ENCODE results near the gene STK32B.

Gene STK32B

GRCh38 chr4:5458676-5459075 lies 407.4 kb downstream of the STK32B start:
- Histone ChIP-seq H3K36me3 (ENCODE audit: insufficient read depth, low read length) (no peaks in the 10 kb centered on the region), H3K4me2 (ENCODE audit: low read length) (no peak overlapping the region), H3K9me3 (replicated peaks; ENCODE audit: low read length) (no peaks in the 10 kb centered on the region), H3K4me1 (ENCODE audit: control insufficient read depth, insufficient read depth, low read length) (no peaks in the 10 kb centered on the region), H3K4me3 (ENCODE audit: low read length) (no peak overlapping the region), H3K27me3 (ENCODE audit: control insufficient read depth, insufficient read depth, low read length) (no peaks in the 10 kb centered on the region), H3K9ac (ENCODE audit: low read depth, low read length) (no peak overlapping the region)

GRCh38 chr4:5459236-5459635 lies 408.0 kb downstream of the STK32B start:
- no peak overlapping the region for H3K4me3 ChIP-seq (ENCODE audit: low read length)
- no peaks in the 10 kb centered on the region for H3K36me3 ChIP-seq (ENCODE audit: insufficient read depth, low read length)
- no peaks in the 10 kb centered on the region for H3K4me1 ChIP-seq (ENCODE audit: control insufficient read depth, insufficient read depth, low read length)
- no peak overlapping the region for H3K4me2 ChIP-seq (ENCODE audit: low read length)
- H3K9ac ChIP-seq (ENCODE audit: low read depth, low read length): no peak overlapping the region
- no peaks in the 10 kb centered on the region for H3K27me3 ChIP-seq (ENCODE audit: control insufficient read depth, insufficient read depth, low read length)
- H3K9me3 ChIP-seq (replicated peaks; ENCODE audit: low read length): no peaks in the 10 kb centered on the region

DNA sequence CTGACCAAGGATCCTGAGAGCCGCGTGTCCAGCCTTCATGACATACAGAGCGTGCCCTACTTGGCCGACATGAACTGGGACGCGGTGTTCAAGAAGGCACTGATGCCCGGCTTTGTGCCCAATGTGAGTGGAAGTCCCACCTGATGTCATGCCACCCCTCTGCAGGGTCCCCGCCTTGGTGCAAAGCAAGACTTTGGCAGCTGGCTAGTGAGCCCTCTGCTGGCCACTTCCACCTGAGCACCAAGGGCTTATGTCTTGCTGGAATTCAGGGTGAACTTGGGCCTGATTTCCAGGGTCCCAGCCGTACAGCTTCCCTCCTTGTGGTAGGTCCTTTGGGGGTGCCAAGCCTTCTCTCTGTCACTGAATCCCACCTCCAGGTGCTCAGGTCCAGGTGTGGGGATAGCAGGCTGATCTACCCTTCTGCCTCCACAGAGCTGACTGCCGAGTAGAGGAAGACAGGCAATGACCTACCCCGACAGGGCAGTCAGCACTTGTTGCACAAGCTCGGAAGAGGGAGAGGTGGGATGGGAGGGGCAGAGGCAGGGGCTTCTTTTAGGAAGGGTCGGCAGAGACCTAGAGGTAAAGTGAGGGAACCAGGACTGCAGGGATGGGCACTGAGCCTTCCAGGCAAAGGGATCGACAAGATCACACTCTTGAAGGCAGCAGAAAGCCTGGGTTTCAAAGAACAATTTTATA lies 409.0 kb downstream of the STK32B start:
- H3K27me3 ChIP-seq (ENCODE audit: control insufficient read depth, insufficient read depth, low read length): no peaks in the 10 kb centered on the region
- no peak overlapping the region for H3K4me2 ChIP-seq (ENCODE audit: low read length)
- H3K4me1 ChIP-seq (ENCODE audit: control insufficient read depth, insufficient read depth, low read length): no peaks in the 10 kb centered on the region
- no peaks in the 10 kb centered on the region for H3K9me3 ChIP-seq (replicated peaks; ENCODE audit: low read length)
- no peaks in the 10 kb centered on the region for H3K36me3 ChIP-seq (ENCODE audit: insufficient read depth, low read length)
- H3K4me3 ChIP-seq (ENCODE audit: low read length): no peak overlapping the region
- H3K9ac ChIP-seq (ENCODE audit: low read depth, low read length): no peak overlapping the region

- no peaks in the 10 kb centered on the region for H3K4me1 ChIP-seq (ENCODE audit: control insufficient read depth, insufficient read depth, low read length)
- no peak overlapping the region for H3K4me3 ChIP-seq (ENCODE audit: low read length)
- H3K9ac ChIP-seq (ENCODE audit: low read depth, low read length): no peak overlapping the region
- no peaks in the 10 kb centered on the region for H3K36me3 ChIP-seq (ENCODE audit: insufficient read depth, low read length)
- no peak overlapping the region for H3K4me2 ChIP-seq (ENCODE audit: low read length)
- H3K9me3 ChIP-seq (replicated peaks; ENCODE audit: low read length): no peaks in the 10 kb centered on the region
- no peaks in the 10 kb centered on the region for H3K27me3 ChIP-seq (ENCODE audit: control insufficient read depth, insufficient read depth, low read length)
Measured at GRCh38 chr4:5461477-5461876, 410.2 kb downstream of the STK32B start.

DNA sequence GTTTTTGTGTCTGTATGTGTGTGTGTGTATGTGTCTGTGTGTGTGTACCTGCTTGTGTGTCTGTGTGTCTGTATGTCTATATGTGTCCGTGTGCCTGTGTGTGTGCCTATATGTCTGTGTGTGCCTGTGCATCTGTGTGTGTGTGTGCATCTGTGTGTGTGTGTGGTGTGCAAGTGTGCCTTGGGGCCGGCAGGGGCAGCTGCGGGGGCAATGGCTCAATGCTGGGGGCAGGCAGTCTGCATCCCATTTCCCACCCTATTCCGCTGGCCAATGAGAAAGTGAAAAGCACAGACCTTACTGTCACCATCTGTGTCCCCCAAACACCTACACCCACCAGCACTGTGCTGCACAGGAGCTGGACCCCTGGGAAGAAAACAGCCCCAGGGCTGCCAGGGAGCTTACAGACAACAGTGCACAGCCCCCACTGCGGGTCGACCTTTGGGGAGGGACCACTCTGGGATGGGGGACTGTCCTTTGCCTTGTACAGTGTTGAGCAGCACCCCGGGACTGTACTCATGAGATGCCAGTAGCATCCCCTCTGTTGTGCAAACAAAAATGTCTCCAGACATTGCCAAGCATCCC lies 411.1 kb downstream of the STK32B start:
- Histone ChIP-seq H3K4me1 (ENCODE audit: control insufficient read depth, insufficient read depth, low read length) (no peaks in the 10 kb centered on the region), H3K9ac (ENCODE audit: low read depth, low read length) (no peak overlapping the region), H3K9me3 (replicated peaks; ENCODE audit: low read length) (no peaks in the 10 kb centered on the region), H3K36me3 (ENCODE audit: insufficient read depth, low read length) (no peaks in the 10 kb centered on the region), H3K27me3 (ENCODE audit: control insufficient read depth, insufficient read depth, low read length) (no peaks in the 10 kb centered on the region), H3K4me3 (ENCODE audit: low read length) (no peak overlapping the region), H3K4me2 (ENCODE audit: low read length) (no peak overlapping the region)

DNA sequence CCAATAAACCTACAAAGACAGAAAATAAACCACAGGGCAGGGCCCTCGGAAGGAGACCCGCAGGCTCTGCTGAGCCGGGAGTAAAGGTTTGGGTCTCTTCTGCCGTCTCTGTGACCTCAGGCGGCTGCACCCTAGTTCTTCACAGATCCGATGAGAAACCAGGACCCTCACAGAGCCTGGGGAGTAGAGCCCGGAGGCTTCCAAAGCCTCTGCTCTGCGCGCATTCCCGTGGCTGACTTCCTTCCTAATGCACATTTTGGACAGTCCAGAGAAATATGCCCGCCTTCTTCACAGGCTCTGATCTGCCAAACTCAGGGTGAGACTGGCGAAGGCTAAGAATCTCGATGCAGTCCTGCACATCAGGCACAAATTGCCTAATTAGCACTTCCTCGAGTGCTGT lies 411.6 kb downstream of the STK32B start:
- Histone ChIP-seq H3K4me3 (ENCODE audit: low read length) (no peak overlapping the region), H3K9me3 (replicated peaks; ENCODE audit: low read length) (no peaks in the 10 kb centered on the region), H3K27me3 (ENCODE audit: control insufficient read depth, insufficient read depth, low read length) (no peaks in the 10 kb centered on the region), H3K4me2 (ENCODE audit: low read length) (no peak overlapping the region), H3K4me1 (ENCODE audit: control insufficient read depth, insufficient read depth, low read length) (no peaks in the 10 kb centered on the region), H3K9ac (ENCODE audit: low read depth, low read length) (no peak overlapping the region), H3K36me3 (ENCODE audit: insufficient read depth, low read length) (no peaks in the 10 kb centered on the region)

GRCh38 chr4:5463361-5463760 lies 412.1 kb downstream of the STK32B start:
- Histone ChIP-seq H3K9me3 (replicated peaks; ENCODE audit: low read length) (no peaks in the 10 kb centered on the region), H3K4me3 (ENCODE audit: low read length) (no peak overlapping the region), H3K4me2 (ENCODE audit: low read length) (no peak overlapping the region), H3K27me3 (ENCODE audit: control insufficient read depth, insufficient read depth, low read length) (no peaks in the 10 kb centered on the region), H3K4me1 (ENCODE audit: control insufficient read depth, insufficient read depth, low read length) (no peaks in the 10 kb centered on the region), H3K36me3 (ENCODE audit: insufficient read depth, low read length) (no peaks in the 10 kb centered on the region), H3K9ac (ENCODE audit: low read depth, low read length) (no peak overlapping the region)

GRCh38 chr4:5463936-5464650 lies 412.8 kb downstream of the STK32B start:
- no peak overlapping the region for H3K4me3 ChIP-seq (ENCODE audit: low read length)
- H3K36me3 ChIP-seq (ENCODE audit: insufficient read depth, low read length): no peaks in the 10 kb centered on the region
- no peak overlapping the region for H3K4me2 ChIP-seq (ENCODE audit: low read length)
- no peaks in the 10 kb centered on the region for H3K9me3 ChIP-seq (replicated peaks; ENCODE audit: low read length)
- no peaks in the 10 kb centered on the region for H3K27me3 ChIP-seq (ENCODE audit: control insufficient read depth, insufficient read depth, low read length)
- no peaks in the 10 kb centered on the region for H3K4me1 ChIP-seq (ENCODE audit: control insufficient read depth, insufficient read depth, low read length)
- H3K9ac ChIP-seq (ENCODE audit: low read depth, low read length): no peak overlapping the region

- no peak overlapping the region for H3K9ac ChIP-seq (ENCODE audit: low read depth, low read length)
- H3K36me3 ChIP-seq (ENCODE audit: insufficient read depth, low read length): no peaks in the 10 kb centered on the region
- no peaks in the 10 kb centered on the region for H3K9me3 ChIP-seq (replicated peaks; ENCODE audit: low read length)
- no peak overlapping the region for H3K4me3 ChIP-seq (ENCODE audit: low read length)
- H3K4me2 ChIP-seq (ENCODE audit: low read length): no peak overlapping the region
- H3K4me1 ChIP-seq (ENCODE audit: control insufficient read depth, insufficient read depth, low read length): no peaks in the 10 kb centered on the region
- H3K27me3 ChIP-seq (ENCODE audit: control insufficient read depth, insufficient read depth, low read length): no peaks in the 10 kb centered on the region
Measured at GRCh38 chr4:5465529-5465928, 414.2 kb downstream of the STK32B start.

GRCh38 chr4:5465956-5466355 lies 414.7 kb downstream of the STK32B start:
- H3K4me3 ChIP-seq (ENCODE audit: low read length): no peak overlapping the region
- no peaks in the 10 kb centered on the region for H3K4me1 ChIP-seq (ENCODE audit: control insufficient read depth, insufficient read depth, low read length)
- no peak overlapping the region for H3K4me2 ChIP-seq (ENCODE audit: low read length)
- H3K27me3 ChIP-seq (ENCODE audit: control insufficient read depth, insufficient read depth, low read length): no peaks in the 10 kb centered on the region
- H3K9me3 ChIP-seq (replicated peaks; ENCODE audit: low read length): no peaks in the 10 kb centered on the region
- no peak overlapping the region for H3K9ac ChIP-seq (ENCODE audit: low read depth, low read length)
- H3K36me3 ChIP-seq (ENCODE audit: insufficient read depth, low read length): no peaks in the 10 kb centered on the region

DNA sequence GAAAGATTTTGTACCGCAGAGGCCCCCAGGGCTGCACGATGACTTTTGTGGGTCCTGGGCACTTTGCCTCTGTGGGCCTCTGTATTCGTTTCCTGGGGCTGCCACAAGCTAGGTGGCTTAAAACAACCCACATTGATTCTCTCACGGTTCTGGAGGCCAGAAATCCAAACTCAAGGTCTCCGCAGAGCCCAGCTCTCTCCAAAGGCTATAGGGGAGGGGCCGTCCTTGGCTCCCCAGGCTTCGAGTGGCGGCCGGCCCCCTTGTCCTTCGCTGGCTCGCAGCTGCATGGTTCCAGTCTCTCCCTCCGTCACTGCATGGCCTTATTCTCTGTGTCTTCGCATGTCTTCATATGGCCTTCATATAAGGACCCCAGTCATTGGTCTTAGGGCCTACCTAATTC lies 415.8 kb downstream of the STK32B start:
- Histone ChIP-seq H3K4me1 (ENCODE audit: control insufficient read depth, insufficient read depth, low read length) (no peaks in the 10 kb centered on the region), H3K4me2 (ENCODE audit: low read length) (no peak overlapping the region), H3K9me3 (replicated peaks; ENCODE audit: low read length) (no peaks in the 10 kb centered on the region), H3K36me3 (ENCODE audit: insufficient read depth, low read length) (no peaks in the 10 kb centered on the region), H3K9ac (ENCODE audit: low read depth, low read length) (no peak overlapping the region), H3K4me3 (ENCODE audit: low read length) (no peak overlapping the region), H3K27me3 (ENCODE audit: control insufficient read depth, insufficient read depth, low read length) (no peaks in the 10 kb centered on the region)
